GM19452 (cell line): ENCODE results near the gene SENP5.

Experiments
- ATAC-seq: cut with Tn5 transposase; IDR thresholded peaks from one replicate; pipeline ENCODE4 v1.9.1; 2021; ENCODE audit not compliant: unreplicated experiment

SENP5 gene

DNA sequence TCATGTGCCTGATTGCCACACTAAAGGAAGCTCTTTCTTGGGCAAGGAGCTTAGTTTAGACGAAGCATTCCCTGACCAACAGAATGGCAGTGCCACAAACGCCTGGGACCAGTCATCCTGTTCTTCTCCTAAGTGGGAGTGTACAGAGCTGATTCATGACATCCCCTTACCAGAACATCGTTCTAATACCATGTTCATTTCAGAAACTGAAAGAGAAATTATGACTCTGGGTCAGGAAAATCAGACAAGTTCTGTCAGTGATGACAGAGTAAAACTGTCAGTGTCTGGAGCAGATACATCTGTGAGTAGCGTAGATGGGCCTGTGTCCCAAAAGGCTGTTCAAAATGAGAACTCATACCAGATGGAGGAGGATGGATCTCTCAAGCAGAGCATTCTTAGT lies 18.4 kb downstream of the SENP5 start:
- ATAC-seq: no peak

DNA sequence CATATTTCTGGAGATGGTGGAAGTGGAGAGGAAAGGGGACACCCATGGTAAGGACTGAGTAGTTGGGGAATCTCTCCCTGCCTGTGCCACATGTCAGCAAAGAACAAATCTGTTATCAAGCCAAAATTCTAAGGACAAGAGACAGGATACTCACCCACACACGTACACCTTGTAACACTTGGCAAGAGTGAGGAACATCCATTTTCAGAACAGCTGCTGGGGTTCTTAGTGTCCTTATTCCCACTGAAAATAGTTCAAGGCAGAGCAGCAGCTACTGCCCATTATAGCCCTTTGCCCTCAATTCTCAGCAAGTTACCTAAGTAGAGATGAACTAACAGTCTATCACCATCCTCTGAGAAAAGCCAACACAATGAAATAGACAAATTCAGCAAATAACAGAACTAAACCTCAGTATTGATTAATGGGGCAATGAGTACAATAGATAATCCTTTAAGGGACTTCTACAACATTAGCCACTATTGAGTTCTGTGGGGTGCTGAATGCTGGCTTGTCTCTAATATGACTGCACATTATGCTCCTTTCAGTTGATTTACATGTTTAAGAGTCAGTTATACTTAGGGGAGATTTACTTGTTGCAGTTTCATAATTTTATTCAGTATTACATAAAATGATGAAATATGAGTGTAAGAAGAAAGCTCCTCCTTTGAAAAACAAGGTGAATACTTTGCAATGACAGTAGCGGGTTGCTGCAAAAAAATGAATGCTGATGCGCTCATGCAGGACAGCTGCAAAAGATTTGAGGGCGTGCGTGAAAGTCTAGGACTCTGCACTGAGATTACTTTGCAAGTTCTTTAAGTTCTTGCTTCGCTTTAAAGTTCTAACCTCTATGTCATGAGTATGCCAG lies 22.4 kb downstream of the SENP5 start:
- no peak for ATAC-seq

DNA sequence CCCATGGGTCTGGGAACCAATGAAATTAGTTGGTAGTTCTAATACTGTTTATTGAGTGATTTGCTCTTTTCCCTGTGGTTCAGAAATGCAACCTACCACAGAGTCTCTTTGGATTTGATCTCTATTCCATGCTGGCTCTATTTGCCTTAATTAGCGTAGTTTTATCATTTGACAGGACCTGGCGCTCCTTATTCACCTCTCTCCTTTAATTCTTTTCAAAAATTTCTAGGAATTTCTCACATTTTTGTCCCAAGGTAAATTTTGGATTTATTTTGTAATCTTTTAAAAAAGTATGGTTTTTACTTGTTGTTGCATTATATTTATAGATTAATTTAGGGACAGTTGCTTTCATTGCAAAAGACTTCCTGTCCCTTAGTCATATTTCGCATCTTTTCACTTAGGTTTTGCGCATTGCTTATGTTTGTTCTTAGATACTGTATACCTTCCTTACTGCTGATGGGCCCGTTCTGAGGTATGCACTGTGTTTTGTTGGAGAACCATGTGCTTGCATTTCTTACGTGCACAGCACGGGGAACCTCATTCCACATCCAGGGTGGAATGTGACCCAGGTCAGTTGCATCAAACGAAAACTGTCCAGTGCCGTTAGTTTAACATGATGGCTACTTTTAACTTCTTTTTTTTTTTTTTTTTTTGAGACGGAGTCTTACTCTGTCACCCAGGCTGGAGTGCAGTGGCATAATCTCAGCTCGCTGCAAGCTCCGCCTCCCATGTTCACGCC lies 27.0 kb downstream of the SENP5 start:
- no peak for ATAC-seq

DNA sequence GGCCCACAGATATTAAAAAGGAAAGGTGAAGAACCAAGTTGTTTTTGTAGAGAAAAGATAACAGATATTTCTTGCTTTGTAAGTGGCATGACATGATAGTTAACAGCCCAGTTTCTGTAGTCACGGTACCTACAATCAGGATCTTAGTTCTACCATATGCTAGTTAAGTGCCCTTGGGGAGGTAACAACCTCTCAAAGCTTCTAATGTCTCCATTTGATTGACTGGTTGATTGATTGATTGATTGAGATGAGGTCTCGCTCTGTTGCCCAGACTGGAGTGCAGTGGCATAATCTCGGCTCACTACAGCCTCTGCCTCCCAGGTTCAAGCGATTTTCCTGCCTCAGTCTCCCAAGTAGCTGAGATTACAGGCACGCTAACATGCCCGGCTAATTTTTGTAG lies 28.5 kb downstream of the SENP5 start:
- no peak for ATAC-seq

DNA sequence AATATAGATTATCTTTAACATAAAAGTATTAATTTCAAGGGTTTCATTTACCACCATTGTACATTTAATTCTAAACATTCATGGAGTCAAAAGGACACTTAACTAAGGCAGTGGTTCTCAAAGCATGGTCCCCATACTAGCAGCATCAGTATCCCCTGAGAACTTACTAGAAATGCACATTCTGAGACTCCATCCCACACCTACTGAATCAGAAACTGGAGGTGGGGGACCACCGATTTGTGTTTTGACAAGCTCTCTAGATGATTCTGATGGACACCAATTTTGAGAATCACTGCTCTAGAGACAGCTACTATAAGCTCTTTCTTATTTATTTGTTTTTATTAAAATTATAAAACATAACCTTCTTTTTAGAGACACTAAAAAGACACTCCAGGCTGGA lies 34.0 kb downstream of the SENP5 start:
- no peak for ATAC-seq

DNA sequence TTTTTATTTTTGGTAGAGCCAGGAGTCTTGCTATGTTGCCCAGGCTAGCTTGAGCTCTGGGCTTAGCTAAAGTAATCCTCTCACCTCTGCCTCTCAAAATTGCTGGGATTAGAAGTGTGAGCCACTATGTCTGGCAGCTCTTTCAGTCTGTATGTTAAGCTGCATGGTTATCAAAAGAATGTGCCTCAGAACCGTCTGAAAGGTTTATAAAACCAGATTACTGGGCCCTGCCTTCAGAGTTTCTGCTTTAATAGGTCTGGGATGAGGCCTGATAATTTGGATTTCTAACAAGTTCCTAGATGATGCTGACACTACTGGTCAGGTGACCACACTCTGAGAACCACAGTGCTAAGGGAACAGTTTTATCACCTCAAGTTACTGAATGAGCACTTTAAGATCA lies 34.6 kb downstream of the SENP5 start:
- no peak for ATAC-seq

DNA sequence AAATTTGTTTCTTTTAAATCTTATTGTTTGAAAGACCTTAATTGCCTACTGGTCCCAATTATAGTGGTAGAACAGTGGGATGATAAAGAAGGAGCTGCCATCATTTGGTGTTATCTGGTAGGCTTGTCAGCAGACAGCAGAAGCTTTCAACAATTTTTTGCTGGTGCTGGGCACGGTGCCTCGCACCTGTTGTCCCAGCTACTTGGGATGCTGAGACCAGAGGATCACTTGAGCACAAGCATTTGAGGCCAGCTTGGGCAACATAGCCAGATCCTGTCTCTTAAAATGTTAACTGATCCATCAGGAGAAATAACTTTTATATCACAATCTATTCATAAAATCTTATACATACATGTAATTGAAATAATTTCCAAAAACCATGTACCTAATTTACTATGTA lies 36.0 kb downstream of the SENP5 start:
- ATAC-seq: no peak

DNA sequence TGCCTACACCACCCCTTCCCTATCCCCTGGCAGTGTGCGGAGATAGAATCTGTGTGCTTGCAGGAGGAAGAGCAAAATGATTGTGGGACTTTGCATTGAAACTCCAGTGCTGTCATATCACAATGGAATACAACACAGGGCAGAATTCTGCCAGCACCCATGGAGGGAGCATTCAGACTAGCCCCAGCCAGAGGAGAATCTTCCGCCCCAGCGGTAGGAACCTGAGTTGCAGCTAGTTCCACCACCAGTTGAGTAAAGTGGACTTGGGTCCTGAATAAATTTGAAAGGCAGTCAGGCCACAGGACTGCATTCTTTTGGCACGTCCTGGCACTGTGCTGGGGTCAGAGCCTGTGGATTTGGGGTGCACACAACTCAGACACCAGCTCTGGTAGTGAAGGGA lies 47.1 kb downstream of the SENP5 start:
- no peak for ATAC-seq

DNA sequence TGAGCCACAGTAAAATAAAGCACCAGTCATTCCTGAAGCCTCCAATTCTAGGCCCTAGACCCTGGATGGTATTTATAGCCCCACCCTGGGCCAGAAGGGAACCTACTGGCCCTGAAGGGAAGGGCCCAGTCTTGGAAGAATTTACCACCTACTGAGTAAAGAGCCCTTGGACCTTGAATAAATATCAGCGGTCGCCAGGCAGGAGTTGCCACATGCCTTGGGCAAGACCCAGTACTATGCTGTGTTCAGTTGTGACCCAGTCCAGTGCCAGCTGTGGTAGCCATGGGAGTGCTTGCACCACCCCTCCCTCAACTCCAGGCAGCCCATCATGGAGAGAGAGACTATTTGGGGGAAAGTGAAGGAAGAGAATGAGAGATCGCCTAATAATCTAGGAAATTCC lies 47.7 kb downstream of the SENP5 start:
- no peak for ATAC-seq

DNA sequence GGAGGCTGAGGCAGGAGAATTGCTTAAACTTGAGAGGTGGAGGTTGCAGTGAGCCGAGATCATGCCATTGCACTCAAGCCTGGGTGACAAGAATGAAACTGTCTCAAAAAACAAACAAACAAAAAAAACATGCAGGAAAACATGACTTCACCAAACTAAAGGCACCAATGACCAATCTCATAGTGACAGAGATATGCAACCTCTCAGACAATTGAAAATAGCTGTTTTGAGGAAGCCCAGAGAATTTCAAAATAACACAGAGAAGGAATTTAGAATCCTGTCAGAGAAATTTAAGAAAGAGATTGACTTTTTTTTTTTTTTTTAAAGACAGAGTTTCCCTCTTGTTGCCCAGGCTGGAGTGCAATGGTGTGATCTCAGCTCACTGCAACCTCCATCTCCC lies 48.5 kb downstream of the SENP5 start:
- no peak for ATAC-seq

DNA sequence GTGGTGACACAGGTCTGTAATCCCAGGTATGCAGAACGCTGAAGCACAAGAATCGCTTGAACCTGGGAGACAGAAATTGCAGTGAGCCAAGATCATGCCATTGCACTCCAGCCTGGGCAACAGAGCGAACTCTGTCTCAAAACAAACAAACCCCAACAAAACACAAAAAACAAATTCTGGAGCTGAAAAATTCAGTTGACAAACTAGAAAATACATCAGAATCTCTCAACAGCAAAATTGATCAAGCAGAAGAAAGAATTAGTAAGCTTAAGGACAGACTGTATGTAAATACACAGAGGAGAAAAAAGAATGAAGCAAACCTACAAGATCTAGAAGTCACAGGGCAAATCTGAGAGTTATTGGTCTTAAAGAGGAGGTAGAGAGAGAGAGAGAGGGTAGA lies 49.3 kb downstream of the SENP5 start:
- no peak for ATAC-seq

DNA sequence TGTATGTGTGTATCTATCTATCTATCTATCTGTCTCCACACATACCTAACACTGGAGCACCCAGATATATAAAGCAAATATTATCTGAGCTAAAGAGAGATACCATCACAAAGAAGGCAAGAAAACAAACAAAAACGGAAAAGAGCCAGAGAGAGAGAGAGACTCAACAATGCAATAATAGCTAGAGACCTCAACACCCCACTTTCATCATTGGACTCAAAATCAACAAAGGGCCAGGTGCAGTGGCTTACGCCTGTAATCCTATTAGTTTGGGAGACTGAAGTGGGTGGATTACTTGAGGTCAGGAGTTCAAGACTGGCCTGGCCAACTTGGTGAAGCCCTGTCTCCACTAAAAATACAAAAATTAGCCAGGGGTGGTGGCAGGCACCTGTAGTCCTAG lies 51.2 kb downstream of the SENP5 start:
- no peak for ATAC-seq

DNA sequence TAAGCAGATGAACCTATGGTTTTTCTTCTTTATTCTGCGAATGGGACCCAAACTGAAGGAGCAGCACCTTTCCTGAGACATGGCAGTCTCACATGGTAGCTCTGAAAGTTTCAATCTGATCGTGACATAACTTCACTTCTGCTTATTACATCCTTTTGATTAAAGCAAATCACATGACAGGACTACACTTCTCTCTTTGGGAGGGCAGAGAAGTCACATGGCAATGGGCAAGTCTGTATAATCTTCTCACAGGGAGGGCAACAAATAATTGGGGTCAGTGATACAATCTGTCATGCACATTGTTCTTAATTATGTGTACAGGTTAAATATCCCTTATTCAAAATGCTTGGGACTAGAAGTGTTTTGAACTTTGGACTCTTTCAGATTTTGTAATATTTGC lies 53.0 kb downstream of the SENP5 start:
- no peak for ATAC-seq

DNA sequence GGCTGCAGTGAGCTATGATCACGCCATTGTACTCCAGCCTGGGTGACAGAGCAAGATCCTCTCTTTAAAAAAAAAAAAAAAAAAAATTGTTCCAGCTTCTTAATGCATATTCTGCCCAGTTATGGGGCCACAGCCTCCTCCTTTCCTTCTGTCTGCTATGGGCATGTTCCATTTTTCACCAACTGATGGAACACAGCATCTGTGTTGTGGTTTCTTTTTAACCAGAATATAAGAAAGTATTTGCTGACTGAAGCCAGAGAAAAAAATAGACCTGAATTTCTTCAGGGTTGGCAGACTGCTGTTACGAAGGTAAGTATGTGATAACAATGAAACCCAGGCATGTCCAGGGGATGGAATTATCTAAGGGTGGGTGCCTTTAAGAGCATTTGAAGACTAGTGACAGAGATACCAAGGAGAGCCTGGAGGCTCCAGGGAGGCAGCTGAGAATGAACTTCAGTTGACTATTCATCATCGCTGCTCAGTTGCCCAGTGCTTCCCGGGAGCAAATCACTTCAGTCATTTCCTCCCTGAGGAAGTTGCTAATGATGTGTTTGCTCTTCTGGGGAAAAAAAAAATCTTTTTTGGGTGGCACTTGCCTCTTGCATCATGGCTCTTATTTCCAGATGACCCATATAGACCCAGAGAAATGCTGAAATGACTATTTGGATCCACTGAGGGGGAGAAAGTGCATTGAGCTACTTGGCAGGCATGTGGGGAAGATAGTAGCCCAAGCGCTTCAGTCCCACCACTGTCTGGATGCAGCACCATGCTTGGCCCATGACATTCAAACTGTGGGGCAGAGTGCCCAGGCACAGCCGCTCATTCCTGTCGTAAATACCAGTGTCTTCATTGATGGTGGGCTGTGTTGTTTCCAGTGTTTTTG lies 60.1 kb downstream of the SENP5 start:
- no peak for ATAC-seq

DNA sequence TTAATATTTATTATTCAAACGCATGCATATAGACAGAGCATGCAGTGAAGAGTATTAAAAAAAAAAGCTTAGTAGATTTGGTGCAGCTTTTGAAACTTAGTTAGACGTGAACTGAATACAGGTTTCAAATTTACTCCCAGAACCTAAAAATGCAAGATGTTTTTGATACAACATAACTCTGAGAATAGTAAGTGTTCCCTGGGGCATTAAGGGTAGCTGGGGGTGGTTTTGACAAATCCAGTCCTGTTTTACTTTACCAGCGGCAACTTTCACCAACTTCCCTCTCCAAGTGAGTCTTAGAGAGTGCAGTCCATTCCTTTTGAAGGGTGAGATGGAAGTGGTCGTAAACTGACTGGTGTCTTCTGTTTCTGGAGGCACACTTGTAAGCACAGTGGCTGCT lies 63.4 kb downstream of the SENP5 start:
- ATAC-seq: no peak

DNA sequence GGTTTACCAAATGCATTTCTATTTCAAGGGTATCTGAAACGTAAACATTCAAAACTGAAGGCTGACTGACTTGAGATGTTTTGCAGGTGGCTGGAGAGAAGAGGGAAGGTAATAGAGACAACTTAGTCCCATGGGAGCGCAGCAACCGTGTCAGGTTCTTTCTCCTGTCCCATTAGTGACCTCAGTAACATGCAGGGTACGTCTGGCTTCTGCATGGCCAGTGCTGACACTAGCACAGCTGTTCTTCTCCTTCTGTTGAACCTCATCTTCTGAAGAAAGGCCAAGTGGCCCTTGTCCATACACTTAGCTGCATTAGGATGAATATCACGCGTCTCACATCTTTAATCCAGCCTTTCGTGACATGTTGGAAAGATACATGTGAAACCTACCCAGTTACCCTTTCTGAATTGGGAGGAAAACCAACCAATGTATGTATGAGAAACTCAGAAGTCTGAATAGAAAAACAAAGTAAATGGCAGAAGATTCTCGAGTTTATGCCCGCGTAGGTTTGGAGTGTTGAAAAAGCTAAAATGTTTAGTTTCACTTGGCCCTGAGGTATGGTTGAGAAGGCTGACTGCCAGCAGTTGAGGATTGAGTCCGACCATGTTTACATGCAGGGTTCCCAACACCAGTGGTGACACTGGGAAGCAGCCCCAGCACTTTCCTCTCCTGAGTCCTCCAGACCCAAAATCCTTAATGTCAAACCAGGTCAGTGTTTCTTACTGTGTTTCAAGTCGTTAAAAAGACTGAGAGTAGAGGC lies 64.3 kb downstream of the SENP5 start:
- ATAC-seq: no peak

DNA sequence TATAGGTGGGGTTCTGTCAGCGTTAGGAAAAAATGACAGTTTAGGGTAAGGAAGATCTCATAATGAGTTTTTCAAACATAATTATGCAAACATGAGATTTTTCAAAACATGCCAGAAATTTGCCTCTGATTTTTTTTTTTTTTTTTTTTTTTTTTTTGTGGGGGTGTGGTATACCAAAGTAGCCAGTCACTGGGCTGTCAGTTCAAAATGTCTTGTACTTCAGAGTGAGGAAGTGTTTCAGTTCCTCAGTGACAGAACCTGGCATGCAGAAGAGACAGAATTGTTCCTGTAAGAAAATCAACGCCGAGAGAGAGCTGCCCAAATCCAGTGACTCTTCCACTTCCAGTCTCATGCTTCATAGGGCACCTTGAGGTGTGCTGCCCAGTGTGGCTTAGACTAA lies 64.9 kb downstream of the SENP5 start:
- no peak for ATAC-seq

DNA sequence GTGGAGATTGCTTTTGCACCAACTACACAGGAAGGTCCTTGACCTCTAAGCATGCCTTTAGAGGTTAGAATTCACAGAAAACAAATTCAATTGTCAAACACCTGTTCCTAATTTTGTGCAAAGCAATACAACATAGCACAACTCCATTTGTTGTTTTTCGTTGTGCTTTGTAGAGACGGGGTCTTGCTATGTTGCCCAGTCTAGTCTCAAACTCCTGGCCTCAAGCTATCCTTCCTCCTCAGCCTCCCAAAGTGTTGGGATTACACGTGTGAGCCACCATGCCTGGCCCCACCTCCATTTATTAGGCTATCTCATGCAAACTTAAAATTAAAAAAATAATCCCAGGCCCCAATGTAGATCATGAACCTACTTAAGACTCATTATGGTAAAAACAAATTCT lies 68.6 kb downstream of the SENP5 start:
- ATAC-seq: no peak

DNA sequence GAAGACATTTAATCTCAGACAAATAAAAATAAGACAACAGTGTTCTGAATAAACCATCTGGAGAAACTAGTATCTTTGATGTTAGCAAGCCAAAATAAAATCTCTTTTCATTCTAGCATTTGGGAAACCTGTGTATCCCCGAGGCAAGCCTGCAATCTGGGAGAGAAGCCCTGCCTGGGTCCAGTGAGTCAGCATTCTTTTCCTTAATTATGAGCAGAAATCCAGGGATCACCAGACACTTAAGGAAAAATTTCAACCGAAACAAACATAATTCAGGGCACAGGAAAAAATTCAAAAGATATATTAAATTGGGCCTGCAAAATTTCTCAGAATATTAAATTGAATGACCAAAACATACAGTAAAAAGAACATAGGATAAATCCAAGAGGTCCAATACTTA lies 70.4 kb downstream of the SENP5 start:
- no peak for ATAC-seq

DNA sequence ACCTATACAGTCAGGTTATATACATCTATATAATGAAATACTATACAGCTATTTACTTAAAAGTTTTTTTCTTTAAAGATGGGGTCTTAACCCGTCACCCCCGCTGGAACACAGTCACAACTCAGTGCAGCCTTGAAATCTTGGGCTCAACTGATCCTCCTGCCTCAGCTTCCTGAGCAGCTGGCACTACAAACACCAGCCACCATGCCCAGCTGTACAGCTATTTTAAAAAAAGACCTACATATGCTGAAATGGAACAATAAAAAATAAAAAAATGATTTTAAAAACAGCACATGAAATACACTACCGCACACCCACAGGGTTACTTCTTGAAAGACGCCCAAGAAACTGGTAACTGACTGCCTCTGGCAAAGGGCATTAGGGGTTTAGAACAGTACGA lies 70.9 kb downstream of the SENP5 start:
- no peak for ATAC-seq

DNA sequence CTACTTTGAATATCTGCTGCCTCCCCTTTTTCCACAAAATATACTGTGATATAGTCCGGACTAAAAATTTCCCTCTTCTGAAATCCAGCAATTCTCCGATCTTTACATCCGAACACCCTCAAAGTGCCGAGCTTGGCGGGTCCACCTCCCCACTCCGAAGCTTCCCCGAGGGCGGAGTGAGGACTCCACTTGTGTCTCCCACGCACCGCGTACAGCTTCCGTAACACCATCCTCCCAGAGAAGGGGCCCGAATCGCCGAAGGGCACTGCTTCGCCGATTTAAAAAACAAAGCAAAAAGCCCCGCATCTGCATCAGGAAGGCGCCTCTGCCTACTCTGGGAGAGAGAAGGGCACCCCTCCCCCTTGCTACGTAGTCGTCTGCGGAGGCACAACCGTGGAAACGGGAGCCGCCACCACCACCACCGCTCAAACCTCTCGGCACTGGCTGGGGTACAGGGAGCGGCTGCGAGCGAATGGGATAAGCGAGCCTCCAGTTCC lies 74.1 kb downstream of the SENP5 start:
- peak; percentile 29 for ATAC-seq
